Activated T-cell treated with anti-CD3 and anti-CD28 coated beads, Interleukin-2, amount 50 U/mL, for 4 hours (primary cell): ENCODE measurements around the gene ZNF580. TPM values are rescaled to one million over a fixed set of nuclear protein-coding genes. Genes with fewer than 3 reads are reported as not detected.
A peak's percentile ranks its signal among the peaks of the same experiment; 100 is the strongest.

ENCODE experiments used
- ATAC-seq, 2 donors: fragments of 200-7000 bp; cut with Tn5 transposase; one replicate each; pipeline ENCODE4 v1.10.0; 2021
- DNase-seq: peaks from one replicate; pipeline ENCODE4 v3.0.0-alpha.2; 2020
- H3K27me3 Mint-ChIP-seq: one replicate; pipeline ENCODE4 v1.8.0; 2021; ENCODE audit warnings: low read depth, mixed read lengths
- H3K36me3 Mint-ChIP-seq: one replicate; pipeline ENCODE4 v1.8.0; 2022; ENCODE audit warnings: mixed read lengths; ENCODE audit not compliant: insufficient read depth
- H3K4me1 Mint-ChIP-seq: one replicate; pipeline ENCODE4 v1.8.0; 2021; ENCODE audit warnings: low read depth, mixed read lengths
- H3K4me3 Mint-ChIP-seq: one replicate; pipeline ENCODE4 v1.8.0; 2021; ENCODE audit warnings: mild to moderate bottlenecking, moderate library complexity, mixed read lengths
- H3K9me3 Mint-ChIP-seq: one replicate; pipeline ENCODE4 v1.8.0; 2021; ENCODE audit warnings: mixed read lengths
- total RNA-seq, 3 donors: library from RNA; stranded (reverse); gene quantifications; one replicate each; pipeline ENCODE4 v1.2.1, GENCODE V29; 2021

Gene ZNF580
- total RNA-seq, 3 donors from 2014 or later = 27.1 to 31.5 (median 28.5) TPM

- Mint-ChIP-seq H3K36me3 (peaks cover 37% of the 10 kb centered on the region), H3K4me3 (no peak overlapping the region), H3K4me1 (peaks cover 14% of the 10 kb centered on the region), H3K9me3 (no peaks in the 10 kb centered on the region), H3K27me3 (no peaks in the 10 kb centered on the region)
- DNase-seq (no peak), ATAC-seq (no peak)
These were observed 23.2 kb downstream of the ZNF580 start for GRCh38 chr19:55663846-55664536.

- DNase-seq (no peak), ATAC-seq (no peak)
- peaks cover 24% of the 10 kb centered on the region for H3K4me1 Mint-ChIP-seq
- H3K27me3 Mint-ChIP-seq = no peaks in the 10 kb centered on the region
- peaks cover 46% of the 10 kb centered on the region for H3K36me3 Mint-ChIP-seq
- no peaks in the 10 kb centered on the region for H3K9me3 Mint-ChIP-seq
- H3K4me3 Mint-ChIP-seq = no peak overlapping the region
These were observed 25.7 kb downstream of the ZNF580 start for GRCh38 chr19:55666343-55667005.

GRCh38 chr19:55667006-55667381 lies 26.2 kb downstream of the ZNF580 start:
- ATAC-seq (no peak), DNase-seq (no peak)
- H3K4me1 Mint-ChIP-seq = peaks cover 24% of the 10 kb centered on the region
- no peaks in the 10 kb centered on the region for H3K27me3 Mint-ChIP-seq
- H3K9me3 Mint-ChIP-seq = no peaks in the 10 kb centered on the region
- H3K4me3 Mint-ChIP-seq = no peak overlapping the region
- peaks cover 44% of the 10 kb centered on the region for H3K36me3 Mint-ChIP-seq

- Mint-ChIP-seq H3K9me3 (no peaks in the 10 kb centered on the region), H3K36me3 (peaks cover 44% of the 10 kb centered on the region), H3K27me3 (no peaks in the 10 kb centered on the region), H3K4me3 (no peak overlapping the region), H3K4me1 (peaks cover 27% of the 10 kb centered on the region)
- ATAC-seq (no peak), DNase-seq (no peak)
These were observed 26.7 kb downstream of the ZNF580 start for GRCh38 chr19:55667511-55667910.

- DNase-seq = no peak
- peaks cover 24% of the 10 kb centered on the region for H3K4me1 Mint-ChIP-seq
- H3K36me3 Mint-ChIP-seq = peaks cover 39% of the 10 kb centered on the region
- H3K4me3 Mint-ChIP-seq = no peak overlapping the region
- no peaks in the 10 kb centered on the region for H3K27me3 Mint-ChIP-seq
- no peaks in the 10 kb centered on the region for H3K9me3 Mint-ChIP-seq
- ATAC-seq = no peak
These were observed 27.2 kb downstream of the ZNF580 start for GRCh38 chr19:55667958-55668357.

- Mint-ChIP-seq H3K4me1 (peaks cover 26% of the 10 kb centered on the region), H3K36me3 (peaks cover 35% of the 10 kb centered on the region), H3K9me3 (no peaks in the 10 kb centered on the region), H3K27me3 (no peaks in the 10 kb centered on the region), H3K4me3 (no peak overlapping the region)
- ATAC-seq = no peak
- no peak for DNase-seq
These were observed 28.0 kb downstream of the ZNF580 start for GRCh38 chr19:55668603-55669348.

- peaks cover 32% of the 10 kb centered on the region for H3K36me3 Mint-ChIP-seq
- no peaks in the 10 kb centered on the region for H3K27me3 Mint-ChIP-seq
- no peak for ATAC-seq
These were observed 28.8 kb downstream of the ZNF580 start for GRCh38 chr19:55669418-55670279.

GRCh38 chr19:55670280-55671053 lies 29.7 kb downstream of the ZNF580 start:
- no peak overlapping the region for H3K4me3 Mint-ChIP-seq
- peaks cover 31% of the 10 kb centered on the region for H3K4me1 Mint-ChIP-seq
- ATAC-seq = no peak
- no peaks in the 10 kb centered on the region for H3K27me3 Mint-ChIP-seq
- peaks cover 32% of the 10 kb centered on the region for H3K36me3 Mint-ChIP-seq
- no peaks in the 10 kb centered on the region for H3K9me3 Mint-ChIP-seq
- no peak for DNase-seq

More at GRCh38 chr19:55669418-55670279, 28.8 kb downstream of the ZNF580 start:
- Mint-ChIP-seq H3K4me1 (peaks cover 30% of the 10 kb centered on the region), H3K4me3 (no peak overlapping the region), H3K9me3 (no peaks in the 10 kb centered on the region)
- DNase-seq = no peak

- H3K4me1 Mint-ChIP-seq = peaks cover 35% of the 10 kb centered on the region
- H3K9me3 Mint-ChIP-seq = no peaks in the 10 kb centered on the region
- H3K4me3 Mint-ChIP-seq = no peak overlapping the region
- ATAC-seq (no peak), DNase-seq (no peak)
- no peaks in the 10 kb centered on the region for H3K27me3 Mint-ChIP-seq
- peaks cover 30% of the 10 kb centered on the region for H3K36me3 Mint-ChIP-seq
These were observed 30.2 kb downstream of the ZNF580 start for GRCh38 chr19:55671054-55671378.

- DNase-seq = no peak
- Mint-ChIP-seq H3K4me3 (no peak overlapping the region), H3K4me1 (peaks cover 49% of the 10 kb centered on the region), H3K9me3 (no peaks in the 10 kb centered on the region), H3K36me3 (peaks cover 30% of the 10 kb centered on the region), H3K27me3 (no peaks in the 10 kb centered on the region)
- ATAC-seq = no peak
These were observed 31.6 kb downstream of the ZNF580 start for GRCh38 chr19:55672418-55672817.

GRCh38 chr19:55673465-55673864 lies 32.7 kb downstream of the ZNF580 start:
- H3K4me1 Mint-ChIP-seq = peaks cover 59% of the 10 kb centered on the region
- H3K4me3 Mint-ChIP-seq = peak overlapping the region; percentile 41
- no peaks in the 10 kb centered on the region for H3K27me3 Mint-ChIP-seq
- no peaks in the 10 kb centered on the region for H3K9me3 Mint-ChIP-seq
- ATAC-seq = no peak
- no peak for DNase-seq
- peaks cover 29% of the 10 kb centered on the region for H3K36me3 Mint-ChIP-seq

GRCh38 chr19:55673889-55674288 lies 33.1 kb downstream of the ZNF580 start:
- DNase-seq = no peak
- H3K36me3 Mint-ChIP-seq = peaks cover 29% of the 10 kb centered on the region
- H3K27me3 Mint-ChIP-seq = no peaks in the 10 kb centered on the region
- no peaks in the 10 kb centered on the region for H3K9me3 Mint-ChIP-seq
- H3K4me1 Mint-ChIP-seq = peaks cover 62% of the 10 kb centered on the region
- ATAC-seq = no peak
- H3K4me3 Mint-ChIP-seq = peak overlapping the region; percentile 41

GRCh38 chr19:55674459-55674840 lies 33.6 kb downstream of the ZNF580 start:
- ATAC-seq (no peak), DNase-seq (no peak)
- peak overlapping the region; percentile 63 for H3K4me3 Mint-ChIP-seq
- H3K4me1 Mint-ChIP-seq = peaks cover 66% of the 10 kb centered on the region
- H3K9me3 Mint-ChIP-seq = no peaks in the 10 kb centered on the region
- H3K36me3 Mint-ChIP-seq = peaks cover 32% of the 10 kb centered on the region
- H3K27me3 Mint-ChIP-seq = no peaks in the 10 kb centered on the region
